Stomach (tissue), 9 donors: ENCODE data around the gene DOK5. TPM values are rescaled to one million over a fixed set of nuclear protein-coding genes. Genes with fewer than 3 reads are reported as not detected.

Experiments used
- DNase-seq, 2 donors: peaks; one replicate each; pipeline versions ENCODE4 v3.0.0 to v3.0.0-alpha.2; 2013 to 2019
- H3K27ac ChIP-seq, 5 donors: fragments of 200-600 bp in 4 of 5; sonication (generic) in 4 of 5; one replicate each; pipeline ENCODE4 v1.5.1; 2013 to 2019; ENCODE audit warnings: mild to moderate bottlenecking in 1 of 5, moderate library complexity in 1 of 5
- H3K27me3 ChIP-seq, 3 donors: fragments of 200-600 bp; sonication (generic); one replicate each; pipeline ENCODE4 v1.5.1; 2017 to 2019; ENCODE audit warnings: mixed run types in 1 of 3
- H3K36me3 ChIP-seq, 4 donors: fragments of 200-600 bp; sonication (generic); 1 replicate in 3 of 4; 2 replicates in 1 of 4; pipeline ENCODE4 v1.5.1; 2016 to 2019
- H3K4me1 ChIP-seq, 4 donors: fragments of 200-600 bp; sonication (generic); one replicate each; pipeline ENCODE4 v1.5.1; 2016 to 2019
- H3K4me3 ChIP-seq, 4 donors: fragments of 200-600 bp; sonication (generic) in 3 of 4; one replicate each; pipeline ENCODE4 v1.5.1; 2016 to 2019; ENCODE audit warnings: mild to moderate bottlenecking in 1 of 4
- H3K9me3 ChIP-seq, 4 donors: fragments of 200-600 bp; sonication (generic); one replicate each; pipeline ENCODE4 v1.5.1; 2016 to 2019
- CTCF ChIP-seq, 7 experiments: fragments of 450-650 bp in 4 of 7; fragments of 200-600 bp in 3 of 7; sonication (generic) in 3 of 7; IDR thresholded peaks; one replicate each; pipeline ENCODE4 v1.5.1; 2016 to 2019; ENCODE audit warnings: antibody characterized with exemption in 7 of 7, control low read depth in 2 of 7, mild to moderate bottlenecking in 1 of 7
- EP300 ChIP-seq: sonication (generic); formaldehyde crosslinking; IDR thresholded peaks from one replicate; pipeline ENCODE4 v1.6.1; 2017; ENCODE audit warnings: antibody characterized with exemption
- POLR2A ChIP-seq, 4 donors: fragments of 450-650 bp; IDR thresholded peaks; one replicate each; pipeline ENCODE4 v1.6.1; 2016; ENCODE audit warnings: antibody characterized with exemption in 4 of 4, control low read depth in 2 of 4, mild to moderate bottlenecking in 1 of 4, moderate library complexity in 1 of 4
- POLR2AphosphoS5 ChIP-seq, 3 donors: sonication (generic); formaldehyde crosslinking; IDR thresholded peaks; one replicate each; pipeline ENCODE4 v1.6.1; 2016; ENCODE audit warnings: antibody characterized with exemption in 3 of 3
- WGBS, 5 donors: extraction: QIAGEN DNeasy Blood & Tissue Kit in 3 of 5; methylation state at CpG; one replicate each; pipeline versions ENCODE4 v1.1.5 to v1.1.7; 2013 to 2018; 5-methylcytosine and 5-hydroxymethylcytosine counted together
- intact Hi-C: fragments of 100-400 bp; cut with DNase I; formaldehyde crosslinking; loops from one replicate; pipeline ENCODE4 v1.15.1; 2023; ENCODE audit warnings: low total_unique reads
- polyA plus RNA-seq, 3 donors: library from polyadenylated mRNA; stranded (reverse); fragments of 200-250 nt; gene quantifications; one replicate each; pipeline ENCODE4 v1.2.3, GENCODE V29; 2013
- total RNA-seq, 5 donors: library from RNA; depleted of rRNA; stranded (reverse); fragments of >200 nt; gene quantifications; one replicate each; pipeline versions ENCODE4 v1.1.0 to v1.2.3, GENCODE V29; 2014 to 2016
- donor health status: healthy with polysubstance abuse.
- donor health status: Bipolar disorder and iron deficiency.
- donor health status: healthy.

The DOK5 gene
- total and polyA plus RNA-seq, 8 donors: 0.58 to 4.4 (median 1.1) TPM; not detected in 4

GRCh38 chr20:54517241-54517975 is 42.0 kb downstream of the DOK5 start:
- WGBS, 5 donors: 86 to 90% (median 89%) methylated on average over 4 of the region's 4 CpGs
- peaks cover 0 to 8% (median 3%) of the 10 kb centered on the region in 4 donors for H3K9me3 ChIP-seq
- intact Hi-C loops: no loop called here
- no peak overlapping the region for H3K4me3 ChIP-seq
- H3K27ac ChIP-seq: no peak overlapping the region
- no peaks in the 10 kb centered on the region for H3K4me1 ChIP-seq
- no peaks in the 10 kb centered on the region for H3K36me3 ChIP-seq
- DNase-seq: no peak
- TF ChIP-seq POLR2AphosphoS5 (IDR thresholded peaks at IDR 0.05): no peak
- no peak for TF ChIP-seq CTCF (IDR thresholded peaks at IDR 0.05)
- TF ChIP-seq POLR2A (IDR thresholded peaks at IDR 0.05): no peak
- TF ChIP-seq EP300: no peak
- no peaks in the 10 kb centered on the region for H3K27me3 ChIP-seq

- WGBS, 5 donors: 85 to 90% (median 88%) methylated on average over 3 of the region's 3 CpGs
- Histone ChIP-seq H3K36me3 (no peaks in the 10 kb centered on the region), H3K27me3 (no peaks in the 10 kb centered on the region), H3K4me3 (no peak overlapping the region), H3K4me1 (peaks cover 0 to 15% (median 0%) of the 10 kb centered on the region in 4 donors), H3K9me3 (no peaks in the 10 kb centered on the region), H3K27ac (no peak overlapping the region)
- TF ChIP-seq POLR2A (IDR thresholded peaks at IDR 0.05) (no peak), CTCF (IDR thresholded peaks at IDR 0.05) (no peak), POLR2AphosphoS5 (IDR thresholded peaks at IDR 0.05) (no peak), EP300 (no peak)
- DNase-seq: no peak
- intact Hi-C loops: no loop called here
Measured at GRCh38 chr20:54524849-54525248, 49.5 kb downstream of the DOK5 start.

GRCh38 chr20:54525916-54526590 is 50.7 kb downstream of the DOK5 start:
- TF ChIP-seq POLR2A (IDR thresholded peaks at IDR 0.05) (no peak), EP300 (no peak), POLR2AphosphoS5 (IDR thresholded peaks at IDR 0.05) (no peak), CTCF (IDR thresholded peaks at IDR 0.05) (no peak)
- Histone ChIP-seq H3K4me1 (peaks cover 0 to 15% (median 0%) of the 10 kb centered on the region in 4 donors), H3K4me3 (no peak overlapping the region), H3K36me3 (no peaks in the 10 kb centered on the region), H3K27me3 (no peaks in the 10 kb centered on the region), H3K27ac (no peak overlapping the region), H3K9me3 (no peaks in the 10 kb centered on the region)
- WGBS, 5 donors: 37 to 51% (median 41%) methylated on average over 5 of the region's 5 CpGs
- intact Hi-C loops: no loop called here
- no peak for DNase-seq

GRCh38 chr20:54526801-54527200 is 51.4 kb downstream of the DOK5 start:
- WGBS, 5 donors: 24 to 44% (median 34%) methylated on average over 1 of the region's 1 CpG
- intact Hi-C loops: no loop called here
- Histone ChIP-seq H3K4me3 (no peak overlapping the region), H3K4me1 (peaks cover 0 to 15% (median 0%) of the 10 kb centered on the region in 4 donors), H3K36me3 (no peaks in the 10 kb centered on the region), H3K27ac (no peak overlapping the region), H3K9me3 (no peaks in the 10 kb centered on the region), H3K27me3 (no peaks in the 10 kb centered on the region)
- no peak for DNase-seq
- no peak for TF ChIP-seq EP300

- WGBS, 5 donors: 76 to 89% (median 80%) methylated on average over 3 of the region's 3 CpGs
- DNase-seq: no peak
- TF ChIP-seq EP300 (no peak), CTCF (IDR thresholded peaks at IDR 0.05) (no peak), POLR2AphosphoS5 (IDR thresholded peaks at IDR 0.05) (no peak), POLR2A (IDR thresholded peaks at IDR 0.05) (no peak)
- H3K9me3 ChIP-seq: peaks cover 0 to 3% (median 0%) of the 10 kb centered on the region in 4 donors
- no peak overlapping the region for H3K4me3 ChIP-seq
- no peaks in the 10 kb centered on the region for H3K4me1 ChIP-seq
- intact Hi-C loops: no loop called here
- H3K36me3 ChIP-seq: no peaks in the 10 kb centered on the region
- no peak overlapping the region for H3K27ac ChIP-seq
- H3K27me3 ChIP-seq: no peaks in the 10 kb centered on the region
Measured at GRCh38 chr20:54532573-54532972, 57.2 kb downstream of the DOK5 start.
